DMS79 (cell line): ENCODE results near the gene ZNF827.

Experiments
- DNase-seq: peaks from one replicate; lab custom pipeline; 2025; lab: John Stamatoyannopoulos, UW

ZNF827 gene

GRCh38 chr4:145760961-145761929 is 177.4 kb downstream of the ZNF827 start:
- DNase-seq = no peak

- no peak for DNase-seq
Observed at GRCh38 chr4:145760176-145760575, 178.4 kb downstream of the ZNF827 start.

- no peak for DNase-seq
Observed at GRCh38 chr4:145757188-145757587, 181.4 kb downstream of the ZNF827 start.

GRCh38 chr4:145756244-145756643 is 182.4 kb downstream of the ZNF827 start:
- DNase-seq = no peak

- no peak for DNase-seq
Observed at GRCh38 chr4:145755802-145756201, 182.8 kb downstream of the ZNF827 start.

- no peak for DNase-seq
Observed at GRCh38 chr4:145743641-145744040, 195.0 kb downstream of the ZNF827 start.

- DNase-seq = no peak
Observed at GRCh38 chr4:145740806-145741205, 197.8 kb downstream of the ZNF827 start.

- DNase-seq = no peak
Observed at GRCh38 chr4:145739845-145740244, 198.8 kb downstream of the ZNF827 start.

- no peak for DNase-seq
Observed at GRCh38 chr4:145736241-145736831, 202.3 kb downstream of the ZNF827 start.

- DNase-seq = no peak
Observed at GRCh38 chr4:145735827-145736226, 202.8 kb downstream of the ZNF827 start.

GRCh38 chr4:145735347-145735675 is 203.3 kb downstream of the ZNF827 start:
- DNase-seq = no peak

- no peak for DNase-seq
Observed at GRCh38 chr4:145734576-145735346, 203.9 kb downstream of the ZNF827 start.

GRCh38 chr4:145734031-145734430 is 204.6 kb downstream of the ZNF827 start:
- DNase-seq = no peak

GRCh38 chr4:145732895-145733880 is 205.4 kb downstream of the ZNF827 start:
- peak; percentile 30 for DNase-seq

GRCh38 chr4:145732001-145732815 is 206.4 kb downstream of the ZNF827 start:
- DNase-seq = no peak

- no peak for DNase-seq
Observed at GRCh38 chr4:145731028-145731427, 207.6 kb downstream of the ZNF827 start.

GRCh38 chr4:145730026-145730425 is 208.6 kb downstream of the ZNF827 start:
- no peak for DNase-seq

- DNase-seq = no peak
Observed at GRCh38 chr4:145723336-145723735, 215.3 kb downstream of the ZNF827 start.

- DNase-seq = no peak
Observed at GRCh38 chr4:145722561-145722960, 216.1 kb downstream of the ZNF827 start.

GRCh38 chr4:145720656-145721055 is 218.0 kb downstream of the ZNF827 start:
- no peak for DNase-seq
